H1 (cell line): ENCODE results near the gene KLF18. TPM values are rescaled to one million over a fixed set of nuclear protein-coding genes. Genes with fewer than 3 reads are reported as not detected.

Experiments used
- CTCF ChIA-PET: fragments of 300-600 bp; sonication (Branson Sonifier 250); formaldehyde crosslinking; loops from one replicate; lab custom pipeline; 2021; ENCODE audit not compliant: partially characterized antibody; lab: Charles Lee
- POLR2A ChIA-PET: fragments of 300-600 bp; sonication (Branson Sonifier 250); formaldehyde crosslinking; loops from one replicate; lab custom pipeline; 2021; ENCODE audit warnings: inconsistent platforms; ENCODE audit not compliant: partially characterized antibody; lab: Charles Lee
- DNase-seq, 2 experiments: peaks; one replicate each; pipeline versions ENCODE4 v3.0.0 to v3.0.0-alpha.2; 2010 to 2022; ENCODE audit warnings: low spot score in 2 of 2, low read depth in 1 of 2, mixed read lengths in 1 of 2
- FAIRE-seq: peaks from 2 replicates; lab custom pipeline; 2011; peaks lifted over from hg19 to GRCh38; lab: Jason Lieb, UNC
- H2AFZ ChIP-seq: 2 replicates; pipeline ENCODE4 v1.8.1; 2012; ENCODE audit warnings: low read length, inconsistent platforms
- H2AK5ac ChIP-seq: 2 replicates; pipeline ENCODE4 v1.6.1; 2013; ENCODE audit warnings: low read depth, low read length
- H2BK120ac ChIP-seq: replicated peaks from 2 replicates; pipeline ENCODE3; 2013; ENCODE audit warnings: low read depth, low read length, inconsistent platforms
- H2BK12ac ChIP-seq: 2 replicates; pipeline ENCODE4 v1.6.1; 2013; ENCODE audit warnings: low read depth, low read length
- H2BK15ac ChIP-seq: 2 replicates; pipeline ENCODE4 v1.6.1; 2013; ENCODE audit warnings: low read length
- H2BK20ac ChIP-seq: 2 replicates; pipeline ENCODE4 v1.6.1; 2013; ENCODE audit warnings: low read length
- H2BK5ac ChIP-seq: 2 replicates; pipeline ENCODE4 v1.6.1; 2013; ENCODE audit warnings: low read depth, low read length
- H3K14ac ChIP-seq: 2 replicates; pipeline ENCODE4 v1.6.1; 2013; ENCODE audit warnings: inconsistent platforms; ENCODE audit not compliant: insufficient read length
- H3K18ac ChIP-seq: 2 replicates; pipeline ENCODE4 v1.6.1; 2013; ENCODE audit warnings: low read length; ENCODE audit errors: extremely low read depth
- H3K23ac ChIP-seq: 2 replicates; pipeline ENCODE4 v1.6.1; 2013; ENCODE audit warnings: inconsistent platforms; ENCODE audit not compliant: insufficient read length
- H3K23me2 ChIP-seq: 2 replicates; pipeline ENCODE4 v1.6.1; 2013; ENCODE audit warnings: low read depth, low read length
- H3K27ac ChIP-seq: 2 replicates; pipeline ENCODE4 v1.6.1; 2011; ENCODE audit warnings: low read depth, low read length, inconsistent platforms
- H3K27me3 ChIP-seq, 4 experiments: replicated peaks in 1 of 4; 1 replicate in 1 of 4; 2 replicates in 3 of 4; pipeline versions ENCODE4 v1.6.1 to v1.8.1; 2011 to 2013; ENCODE audit warnings: low read length in 3 of 4, mild to moderate bottlenecking in 3 of 4, inconsistent platforms in 2 of 4, mixed read lengths in 2 of 4, moderate library complexity in 1 of 4; ENCODE audit not compliant: control insufficient read depth in 3 of 4, insufficient read depth in 3 of 4; ENCODE audit errors: extremely low read depth in 1 of 4
- H3K36me3 ChIP-seq, 4 experiments: 2 replicates each; pipeline versions ENCODE4 v1.6.1 to v1.8.1; 2011 to 2013; ENCODE audit warnings: mild to moderate bottlenecking in 4 of 4, low read length in 3 of 4, moderate library complexity in 2 of 4, control low read depth in 1 of 4, inconsistent platforms in 1 of 4; ENCODE audit not compliant: insufficient read depth in 4 of 4, control insufficient read depth in 2 of 4
- H3K4ac ChIP-seq: replicated peaks from 2 replicates; pipeline ENCODE3; 2013; ENCODE audit warnings: low read length, low read depth, mixed read lengths, inconsistent platforms; ENCODE audit not compliant: insufficient read length
- H3K4me1 ChIP-seq, 4 experiments: replicated peaks in 1 of 4; 1 replicate in 1 of 4; 2 replicates in 3 of 4; pipeline versions ENCODE4 v1.6.1 to v1.8.1; 2011 to 2013; ENCODE audit warnings: low read length in 3 of 4, inconsistent platforms in 2 of 4, mixed read lengths in 1 of 4; ENCODE audit not compliant: insufficient read depth in 4 of 4, control insufficient read depth in 3 of 4
- H3K4me2 ChIP-seq, 2 experiments: 2 replicates each; pipeline versions ENCODE4 v1.6.1 to v1.8.1; 2011 to 2013; ENCODE audit warnings: low read depth in 2 of 2, low read length in 2 of 2, control low read depth in 1 of 2, inconsistent platforms in 1 of 2, mild to moderate bottlenecking in 1 of 2; ENCODE audit not compliant: insufficient read depth in 1 of 2
- H3K4me3 ChIP-seq, 4 experiments: fragments of 200-600, 300-600 bp in 1 of 4; sonication (generic), shearing (Covaris generic), sonication (Bioruptor Twin) in 1 of 4; 2 replicates each; pipeline versions ENCODE4 v1.5.1 to v1.8.1; 2011 to 2016; ENCODE audit warnings: low read length in 4 of 4, low read depth in 3 of 4, control low read depth in 2 of 4, inconsistent platforms in 2 of 4, mild to moderate bottlenecking in 2 of 4, mixed read lengths in 1 of 4, moderate library complexity in 1 of 4; ENCODE audit not compliant: insufficient read depth in 2 of 4; ENCODE audit errors: extremely low read depth in 1 of 4
- H3K56ac ChIP-seq: replicated peaks from 2 replicates; pipeline ENCODE3; 2013; ENCODE audit warnings: low read depth, mild to moderate bottlenecking, mixed read lengths, low read length, inconsistent platforms; ENCODE audit not compliant: insufficient read length
- H3K79me1 ChIP-seq: 2 replicates; pipeline ENCODE4 v1.6.1; 2013; ENCODE audit warnings: low read depth, low read length, control low read depth
- H3K79me2 ChIP-seq, 2 experiments: 2 replicates each; pipeline versions ENCODE4 v1.6.1 to v1.8.1; 2012 to 2013; ENCODE audit warnings: low read length in 2 of 2, mild to moderate bottlenecking in 2 of 2, inconsistent platforms in 1 of 2; ENCODE audit not compliant: insufficient read depth in 2 of 2, control insufficient read depth in 1 of 2
- H3K9ac ChIP-seq, 4 experiments: replicated peaks in 1 of 4; 1 replicate in 1 of 4; 2 replicates in 3 of 4; pipeline versions ENCODE4 v1.6.1 to v1.8.1; 2011 to 2013; ENCODE audit warnings: low read depth in 3 of 4, low read length in 3 of 4, control low read depth in 2 of 4, mild to moderate bottlenecking in 2 of 4, moderate library complexity in 2 of 4, inconsistent platforms in 1 of 4; ENCODE audit errors: extremely low read depth in 1 of 4
- H3K9me3 ChIP-seq, 2 experiments: 2 replicates each; pipeline versions ENCODE4 v1.6.1 to v1.8.1; 2012 to 2013; ENCODE audit warnings: mild to moderate bottlenecking in 2 of 2, moderate library complexity in 2 of 2, control low read depth in 1 of 2, inconsistent platforms in 1 of 2, low read depth in 1 of 2, low read length in 1 of 2, mixed read lengths in 1 of 2; ENCODE audit not compliant: insufficient read depth in 2 of 2
- H4K20me1 ChIP-seq, 2 experiments: replicated peaks in 1 of 2; 2 replicates each; pipeline versions ENCODE3 to v1.8.1; 2011 to 2013; ENCODE audit warnings: inconsistent platforms in 2 of 2, low read length in 2 of 2, mild to moderate bottlenecking in 1 of 2; ENCODE audit not compliant: insufficient read depth in 2 of 2, control insufficient read depth in 1 of 2
- H4K5ac ChIP-seq: 2 replicates; pipeline ENCODE4 v1.6.1; 2013; ENCODE audit warnings: low read length, low read depth, mixed read lengths, inconsistent platforms; ENCODE audit not compliant: insufficient read length
- H4K8ac ChIP-seq: 2 replicates; pipeline ENCODE4 v1.8.0; 2013; ENCODE audit warnings: mild to moderate bottlenecking, moderate library complexity, low read length, inconsistent platforms; ENCODE audit not compliant: insufficient read depth; ENCODE audit errors: extremely low read depth
- H4K91ac ChIP-seq: replicated peaks from 2 replicates; pipeline ENCODE3; 2013; ENCODE audit warnings: low read length, mixed read lengths, inconsistent platforms; ENCODE audit not compliant: insufficient read length
- GTF2F1 ChIP-seq: IDR thresholded peaks from 2 replicates; pipeline ENCODE4 v1.6.1; 2012; ENCODE audit warnings: low read depth, low read length, improper control_type of control experiment, borderline replicate concordance
- KDM4A ChIP-seq: IDR thresholded peaks from one replicate; pipeline ENCODE4 v1.7.1; 2012; ENCODE audit warnings: low read depth, mild to moderate bottlenecking, moderate library complexity, low read length, inconsistent platforms; ENCODE audit not compliant: severe bottlenecking
- POLR2A ChIP-seq, 2 experiments: IDR thresholded peaks; 1 replicate in 1 of 2; 2 replicates in 1 of 2; pipeline ENCODE4 v1.6.1; 2011; ENCODE audit warnings: low read depth in 2 of 2, low read length in 2 of 2, mild to moderate bottlenecking in 2 of 2; ENCODE audit errors: control extremely low read depth in 1 of 2
- RNF2 ChIP-seq: fragments of 200-900, 300-1000 bp; sonication (generic); IDR thresholded peaks from 2 replicates; pipeline ENCODE4 v1.7.1; 2016; ENCODE audit warnings: borderline replicate concordance, low read depth, mild to moderate bottlenecking, antibody characterized with exemption, low read length; ENCODE audit not compliant: poor library complexity, severe bottlenecking; ENCODE audit errors: missing control alignments
- SAP30 ChIP-seq: fragments of 300-600 bp; sonication (generic); IDR thresholded peaks from 2 replicates; pipeline ENCODE4 v1.7.1; 2012; ENCODE audit warnings: low read length, moderate library complexity, mild to moderate bottlenecking, inconsistent platforms; ENCODE audit not compliant: insufficient read depth, insufficient replicate concordance
- polyA plus RNA-seq, 7 experiments: library from polyadenylated mRNA; depleted of rRNA in 3 of 7; stranded (reverse) in 5 of 7; unstranded in 2 of 7; fragments of >200 nt in 5 of 7; fragments of 200-250 nt in 2 of 7; gene quantifications; 1 replicate in 5 of 7; 2 replicates in 1 of 7; 4 replicates in 1 of 7; pipeline versions ENCODE4 v1.2.1 to v1.2.3, GENCODE V29; 2011 to 2013; ENCODE audit warnings: missing spikeins in 2 of 7, mixed read lengths in 2 of 7
- total RNA-seq: library from RNA; stranded (reverse); fragmentation: NEBNext Ultra II Directional; extraction: Animal tissue kit (Norgen Biotek cat#: 25700); gene quantifications from 2 replicates; pipeline ENCODE4 v1.2.1, GENCODE V29; 2021

Gene KLF18
- total and polyA plus RNA-seq, 2 of the 8 experiments (the other 6 are each of a cell fraction or from before 2014, with no cell fraction given), result 0.09 to 0.15 TPM

DNA sequence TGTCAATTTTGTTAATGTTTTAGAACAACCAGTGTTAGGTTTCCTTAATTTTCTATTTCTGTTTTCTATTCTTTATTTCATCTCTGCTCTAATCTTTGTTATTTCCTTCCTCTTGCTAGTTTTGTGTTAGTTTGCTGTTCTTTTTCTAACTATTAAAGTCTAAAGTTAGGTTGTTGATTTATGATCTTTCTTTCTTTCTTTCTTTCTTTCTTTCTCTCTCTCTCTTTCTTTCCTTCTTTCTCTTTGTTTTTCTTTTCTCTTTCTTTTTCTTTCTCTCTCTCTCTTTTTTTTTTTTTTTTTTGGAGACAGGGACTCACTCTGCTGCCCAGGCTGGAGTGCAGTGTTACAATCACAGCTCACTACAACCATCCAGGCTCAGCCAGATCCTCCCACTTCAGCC lies 17.4 kb upstream of the KLF18 start:
- H3K4me2 ChIP-seq, result no peak overlapping the region
- TF ChIP-seq RNF2, result no peak
- no peak for TF ChIP-seq SAP30
- no peak for TF ChIP-seq GTF2F1
- TF ChIP-seq KDM4A, result no peak
- TF ChIP-seq POLR2A (IDR thresholded peaks at IDR 0.05; ENCODE audit: control extremely low read depth in 1 of 2, low read depth in 2 of 2, low read length in 2 of 2), result no peak
- H3K79me2 ChIP-seq, result no peaks in the 10 kb centered on the region
- no peak overlapping the region for H2BK120ac ChIP-seq
- ChIA-PET POLR2A (no interaction called here), CTCF (no interaction called here)
- H4K5ac ChIP-seq, result no peak overlapping the region
- no peaks in the 10 kb centered on the region for H3K9me3 ChIP-seq
- H3K79me1 ChIP-seq, result no peaks in the 10 kb centered on the region
- no peak overlapping the region for H3K14ac ChIP-seq
- FAIRE-seq, result no peak
- no peak overlapping the region for H3K4me3 ChIP-seq
- no peak overlapping the region for H3K9ac ChIP-seq
- DNase-seq, result no peak
- H3K18ac ChIP-seq, result no peak overlapping the region
- no peak overlapping the region for H2AK5ac ChIP-seq
- H4K20me1 ChIP-seq, result no peaks in the 10 kb centered on the region
- no peaks in the 10 kb centered on the region for H3K23me2 ChIP-seq
- H2BK12ac ChIP-seq, result no peak overlapping the region
- no peak overlapping the region for H2BK20ac ChIP-seq
- H3K23ac ChIP-seq, result no peak overlapping the region
- no peaks in the 10 kb centered on the region for H3K36me3 ChIP-seq
- no peak overlapping the region for H4K8ac ChIP-seq
- H2AFZ ChIP-seq, result no peak overlapping the region
- H3K4ac ChIP-seq, result no peak overlapping the region
- no peak overlapping the region for H3K56ac ChIP-seq
- H4K91ac ChIP-seq, result no peak overlapping the region
- H3K27ac ChIP-seq, result no peak overlapping the region
- no peak overlapping the region for H2BK5ac ChIP-seq
- peaks cover 0 to 5% (median 0%) of the 10 kb centered on the region in 4 experiments; a peak in 1 of 7 replicates for H3K4me1 ChIP-seq
- H3K27me3 ChIP-seq, result no peaks in the 10 kb centered on the region
- no peak overlapping the region for H2BK15ac ChIP-seq
